Measurements from ENCODE around the gene RUFY1. TPM values are rescaled to one million over a fixed set of nuclear protein-coding genes. Genes with fewer than 3 reads are reported as not detected.
"Not testable (repeated sequence)": the region's sequence is repeated elsewhere in the genome, so short reads cannot be mapped to it uniquely, and the experiment has no call there.

RUFY1 gene
- total RNA-seq, 1 experiment from 2014 or later: 63.9 TPM

- H3K27ac ChIP-seq: peak overlapping the region; percentile 72; the same call in 1 of the 2 replicates
- no peaks in the 10 kb centered on the region for H3K9me2 ChIP-seq (ENCODE audit: insufficient read depth)
- CTCF ChIA-PET: interaction anchor here (0.5 kb wide), 1 partner anchor 194 kb away, joined by 3 read pairs; no protein-coding TSS in a partner anchor
- H2AFZ ChIP-seq: peak overlapping the region; percentile 98
- no peak for DNase-seq
- H3K79me2 ChIP-seq (ENCODE audit: low read depth): peaks cover 44% of the 10 kb centered on the region
- H4K20me1 ChIP-seq (ENCODE audit: insufficient read depth): peaks cover 28% of the 10 kb centered on the region
- TF ChIP-seq EZH2 (IDR thresholded peaks at IDR 0.05; ENCODE audit: low read depth) (no peak), CTCF (conservative IDR thresholded peaks at IDR 0.05) (no peak)
- POLR2A ChIA-PET (ENCODE audit: unreplicated experiment): interaction anchor here (0.6 kb wide), 1 partner anchor 66 kb away, joined by 3 read pairs; no protein-coding TSS in a partner anchor
- peak overlapping the region; percentile 95 for H3K4me3 ChIP-seq
- H3K36me3 ChIP-seq (ENCODE audit: low read depth): peaks cover 27% of the 10 kb centered on the region
- BruUV-seq (replicated peaks): no TSS peak
- peaks cover 42% of the 10 kb centered on the region for H3F3A ChIP-seq (ENCODE audit: insufficient read depth, low read depth)
- H3K4me2 ChIP-seq: peak overlapping the region; percentile 79
- intact Hi-C loops (cut with micrococcal nuclease; ENCODE audit: unreplicated experiment): loop anchor here (5.0 to 10.0 kb wide), 3 partner anchors 68 to 172 kb away; partner anchors contain the start of gene MAML1
- H3K27me3 ChIP-seq (ENCODE audit: insufficient read depth, low read depth): no peaks in the 10 kb centered on the region
- peaks cover 28% of the 10 kb centered on the region for H3K4me1 ChIP-seq (replicated peaks; ENCODE audit: insufficient read depth)
- no peaks in the 10 kb centered on the region for H3K9me3 ChIP-seq (ENCODE audit: insufficient read depth, low read depth)
Observed at GRCh38 chr5:179624841-179625271, 74.5 kb downstream of the RUFY1 start.

GRCh38 chr5:179633501-179634369 lies 83.4 kb downstream of the RUFY1 start:
- H3K4me3 ChIP-seq; H3K27me3 ChIP-seq (ENCODE audit: insufficient read depth, low read depth); H4K20me1 ChIP-seq (ENCODE audit: insufficient read depth); H3F3A ChIP-seq (ENCODE audit: insufficient read depth, low read depth); H3K79me2 ChIP-seq (ENCODE audit: low read depth); POLR2A ChIA-PET (ENCODE audit: unreplicated experiment); DNase-seq; H3K27ac ChIP-seq; H3K4me1 ChIP-seq (replicated peaks; ENCODE audit: insufficient read depth); H3K9me3 ChIP-seq (ENCODE audit: insufficient read depth, low read depth); H3K9me2 ChIP-seq (ENCODE audit: insufficient read depth); H3K36me3 ChIP-seq (ENCODE audit: low read depth); BruUV-seq (replicated peaks); intact Hi-C loops (cut with micrococcal nuclease; ENCODE audit: unreplicated experiment); H2AFZ ChIP-seq: not testable (repeated sequence)
- H3K4me2 ChIP-seq: peak overlapping the region; percentile 73
- CTCF ChIA-PET: interaction anchor here (0.6 to 0.8 kb wide), 3 partner anchors 10 to 63 kb away, joined by 4 to 10 read pairs (median 10); no protein-coding TSS in a partner anchor

- H3K9me2 ChIP-seq (ENCODE audit: insufficient read depth); H3K27me3 ChIP-seq (ENCODE audit: insufficient read depth, low read depth); H4K20me1 ChIP-seq (ENCODE audit: insufficient read depth); H3K79me2 ChIP-seq (ENCODE audit: low read depth); intact Hi-C loops (cut with micrococcal nuclease; ENCODE audit: unreplicated experiment); POLR2A ChIA-PET (ENCODE audit: unreplicated experiment); H3K4me1 ChIP-seq (replicated peaks; ENCODE audit: insufficient read depth); H3K9me3 ChIP-seq (ENCODE audit: insufficient read depth, low read depth); CTCF ChIA-PET; H3K36me3 ChIP-seq (ENCODE audit: low read depth); H3K4me2 ChIP-seq; H3K4me3 ChIP-seq; H2AFZ ChIP-seq; H3K27ac ChIP-seq; DNase-seq; H3F3A ChIP-seq (ENCODE audit: insufficient read depth, low read depth); BruUV-seq (replicated peaks): not testable (repeated sequence)
Observed at GRCh38 chr5:179634370-179635172, 84.2 kb downstream of the RUFY1 start.

- CTCF ChIA-PET; H3F3A ChIP-seq (ENCODE audit: insufficient read depth, low read depth); intact Hi-C loops (cut with micrococcal nuclease; ENCODE audit: unreplicated experiment); DNase-seq; H3K4me2 ChIP-seq; H3K9me3 ChIP-seq (ENCODE audit: insufficient read depth, low read depth); H3K4me3 ChIP-seq; H2AFZ ChIP-seq; H3K79me2 ChIP-seq (ENCODE audit: low read depth); H3K4me1 ChIP-seq (replicated peaks; ENCODE audit: insufficient read depth); H3K27me3 ChIP-seq (ENCODE audit: insufficient read depth, low read depth); H3K36me3 ChIP-seq (ENCODE audit: low read depth); H4K20me1 ChIP-seq (ENCODE audit: insufficient read depth); BruUV-seq (replicated peaks); H3K27ac ChIP-seq; H3K9me2 ChIP-seq (ENCODE audit: insufficient read depth); POLR2A ChIA-PET (ENCODE audit: unreplicated experiment): not testable (repeated sequence)
Observed at GRCh38 chr5:179639296-179639695, 88.9 kb downstream of the RUFY1 start.

GRCh38 chr5:179641745-179642144 lies 91.4 kb downstream of the RUFY1 start:
- peaks cover 16% of the 10 kb centered on the region for H3K27me3 ChIP-seq (ENCODE audit: insufficient read depth, low read depth)
- H3F3A ChIP-seq (ENCODE audit: insufficient read depth, low read depth); POLR2A ChIA-PET (ENCODE audit: unreplicated experiment); DNase-seq; H3K4me1 ChIP-seq (replicated peaks; ENCODE audit: insufficient read depth); H3K9me3 ChIP-seq (ENCODE audit: insufficient read depth, low read depth); H3K4me3 ChIP-seq; H3K79me2 ChIP-seq (ENCODE audit: low read depth); H3K4me2 ChIP-seq; H3K27ac ChIP-seq; intact Hi-C loops (cut with micrococcal nuclease; ENCODE audit: unreplicated experiment); BruUV-seq (replicated peaks); H4K20me1 ChIP-seq (ENCODE audit: insufficient read depth); CTCF ChIA-PET; H2AFZ ChIP-seq; H3K36me3 ChIP-seq (ENCODE audit: low read depth); H3K9me2 ChIP-seq (ENCODE audit: insufficient read depth): not testable (repeated sequence)

GRCh38 chr5:179642626-179643025 lies 92.3 kb downstream of the RUFY1 start:
- DNase-seq; H3K27ac ChIP-seq; H3K36me3 ChIP-seq (ENCODE audit: low read depth); POLR2A ChIA-PET (ENCODE audit: unreplicated experiment); intact Hi-C loops (cut with micrococcal nuclease; ENCODE audit: unreplicated experiment); H3K79me2 ChIP-seq (ENCODE audit: low read depth); H2AFZ ChIP-seq; H3K9me2 ChIP-seq (ENCODE audit: insufficient read depth); H3K4me1 ChIP-seq (replicated peaks; ENCODE audit: insufficient read depth); BruUV-seq (replicated peaks); CTCF ChIA-PET; H3K4me3 ChIP-seq; H4K20me1 ChIP-seq (ENCODE audit: insufficient read depth); H3K4me2 ChIP-seq; H3F3A ChIP-seq (ENCODE audit: insufficient read depth, low read depth); H3K9me3 ChIP-seq (ENCODE audit: insufficient read depth, low read depth): not testable (repeated sequence)
- H3K27me3 ChIP-seq (ENCODE audit: insufficient read depth, low read depth): peaks cover 20% of the 10 kb centered on the region

Measured in PC-9 (cell line).